GM21723 (cell line): ENCODE data around the gene CDK1.

Source experiments
- ATAC-seq: cut with Tn5 transposase; IDR thresholded peaks from one replicate; pipeline ENCODE4 v1.9.1; 2021; ENCODE audit warnings: mild to moderate bottlenecking, moderate library complexity; ENCODE audit not compliant: unreplicated experiment

Gene CDK1

GRCh38 chr10:60778214-60778970 lies at the start of gene CDK1:
CDK1 (plus strand) TSS chr10:60778478; CDS start chr10:60780166, 1,688 bp downstream.
- peak; percentile 96 for ATAC-seq

- no peak for ATAC-seq
These were observed 49.2 kb upstream of the CDK1 start for GRCh38 chr10:60729106-60729505.

GRCh38 chr10:60731134-60731885 lies 47.0 kb upstream of the CDK1 start:
- peak; percentile 86 for ATAC-seq

GRCh38 chr10:60732198-60732806 lies 46.0 kb upstream of the CDK1 start:
- peak; percentile 36 for ATAC-seq

- ATAC-seq: peak; percentile 63
These were observed 45.3 kb upstream of the CDK1 start for GRCh38 chr10:60732807-60733516.

- no peak for ATAC-seq
These were observed 44.8 kb upstream of the CDK1 start for GRCh38 chr10:60733517-60733822.

- ATAC-seq: no peak
These were observed 44.5 kb upstream of the CDK1 start for GRCh38 chr10:60733826-60734225.

GRCh38 chr10:60734226-60734625 lies 44.1 kb upstream of the CDK1 start:
- no peak for ATAC-seq

- ATAC-seq: no peak
These were observed 43.0 kb upstream of the CDK1 start for GRCh38 chr10:60735244-60735643.

- no peak for ATAC-seq
These were observed 41.0 kb upstream of the CDK1 start for GRCh38 chr10:60737242-60737641.

- no peak for ATAC-seq
These were observed 38.7 kb upstream of the CDK1 start for GRCh38 chr10:60739558-60739957.

GRCh38 chr10:60742512-60742911 lies 35.8 kb upstream of the CDK1 start:
- no peak for ATAC-seq

- ATAC-seq: no peak
These were observed 30.3 kb upstream of the CDK1 start for GRCh38 chr10:60747817-60748469.

- no peak for ATAC-seq
These were observed 25.1 kb upstream of the CDK1 start for GRCh38 chr10:60753152-60753551.

- ATAC-seq: no peak
These were observed 24.5 kb upstream of the CDK1 start for GRCh38 chr10:60753817-60754216.

- ATAC-seq: no peak
These were observed 20.8 kb upstream of the CDK1 start for GRCh38 chr10:60757420-60757895.

GRCh38 chr10:60759181-60759580 lies 19.1 kb upstream of the CDK1 start:
- ATAC-seq: no peak

GRCh38 chr10:60760711-60761210 lies 17.5 kb upstream of the CDK1 start:
- ATAC-seq: no peak

GRCh38 chr10:60762554-60762953 lies 15.7 kb upstream of the CDK1 start:
- ATAC-seq: no peak

GRCh38 chr10:60767424-60767823 lies 10.9 kb upstream of the CDK1 start:
- ATAC-seq: no peak

- no peak for ATAC-seq
These were observed 8.9 kb upstream of the CDK1 start for GRCh38 chr10:60769406-60769805.
